ENCODE results near the gene SH3BP4.
"Not testable (repeated sequence)": the region's sequence is repeated elsewhere in the genome, so short reads cannot be mapped to it uniquely, and the experiment has no call there.

Gene SH3BP4

DNA sequence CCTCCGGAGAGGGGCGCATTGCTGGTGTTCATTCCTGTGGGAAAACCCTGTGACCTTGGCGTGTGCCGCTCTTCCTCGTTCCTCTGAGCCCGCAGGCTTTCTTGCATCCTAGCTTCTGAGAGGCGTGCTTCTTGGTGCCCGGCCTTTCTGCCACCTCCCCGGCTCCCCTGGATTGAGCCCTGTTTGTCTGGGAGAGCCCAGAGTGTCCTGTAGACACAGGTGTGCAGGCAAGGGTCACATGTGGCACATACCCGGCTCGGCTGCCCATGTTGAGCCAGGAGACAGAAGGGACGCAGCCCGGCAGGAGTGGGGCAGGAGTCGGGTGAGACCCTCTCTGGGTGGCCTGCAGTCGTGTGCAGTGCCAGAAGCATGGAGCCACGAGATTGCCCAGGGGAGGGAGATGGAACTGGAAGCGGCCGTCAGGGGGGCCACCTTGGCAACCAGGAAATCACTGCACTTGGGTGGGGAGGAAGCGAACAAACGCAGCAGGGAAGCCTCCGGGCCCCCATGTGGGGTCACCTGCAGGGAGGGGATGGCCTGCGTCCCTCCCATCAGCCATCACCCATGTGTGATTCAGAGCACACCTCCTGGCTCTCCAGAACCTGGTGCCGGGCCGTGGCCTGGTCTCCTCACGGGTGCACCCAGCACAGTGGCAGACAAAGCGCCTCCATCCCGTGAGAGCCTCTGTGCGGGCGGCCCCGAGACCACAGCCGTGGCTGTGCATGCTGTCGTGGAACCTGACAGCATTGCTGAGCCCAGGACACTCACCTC is 92.9 kb downstream of the SH3BP4 start:
- no peak for DNase-seq

DNA sequence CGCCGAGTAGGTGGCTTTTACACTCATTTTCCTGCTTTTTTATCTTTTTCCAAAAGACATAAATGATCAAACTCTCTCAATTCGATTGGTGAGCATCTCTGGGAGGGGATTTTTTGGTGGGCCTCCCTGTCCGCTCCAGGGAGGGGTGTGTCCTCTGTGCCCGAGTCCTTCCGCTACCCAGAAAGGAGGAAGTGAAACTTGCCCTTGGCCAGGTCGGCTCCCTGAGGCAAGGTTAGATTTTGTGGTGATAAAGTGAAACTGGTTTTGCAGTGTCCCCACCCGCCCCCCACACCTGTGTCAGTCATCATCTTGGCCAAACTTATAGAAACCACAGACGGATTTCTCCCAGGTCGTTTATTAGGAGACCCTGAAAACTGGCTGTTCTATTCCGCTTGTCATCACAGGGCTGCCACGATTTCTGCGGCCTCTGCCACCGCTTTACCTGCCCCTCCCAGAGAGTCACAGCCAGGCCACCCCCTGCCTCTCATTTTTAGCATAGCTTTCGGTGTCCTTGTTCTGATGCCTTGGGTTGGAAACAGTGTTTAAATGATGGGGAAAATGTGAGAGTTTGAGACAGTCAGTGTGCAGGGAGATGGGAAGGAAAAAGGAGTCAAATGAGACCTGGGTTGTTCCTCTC is 93.6 kb downstream of the SH3BP4 start:
- DNase-seq, result no peak

DNA sequence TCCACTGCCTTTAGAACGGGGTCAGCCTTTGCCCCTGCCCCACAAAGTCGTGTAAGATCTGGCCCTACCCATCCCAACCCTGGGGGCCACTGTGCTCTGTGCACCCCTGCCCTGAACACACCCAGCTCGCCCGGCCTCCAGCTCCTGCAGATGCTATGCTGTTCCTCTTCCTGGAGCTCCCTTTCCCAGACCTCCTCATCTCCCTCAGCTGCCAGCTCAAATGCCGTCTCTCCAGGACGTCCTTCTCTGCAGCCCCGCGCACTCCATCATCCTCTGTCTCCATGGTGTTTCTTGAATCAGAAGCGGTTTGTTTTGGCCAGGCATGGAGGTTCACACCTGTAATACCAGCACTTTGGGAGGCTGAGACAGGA is 94.1 kb downstream of the SH3BP4 start:
- no peak for DNase-seq

DNA sequence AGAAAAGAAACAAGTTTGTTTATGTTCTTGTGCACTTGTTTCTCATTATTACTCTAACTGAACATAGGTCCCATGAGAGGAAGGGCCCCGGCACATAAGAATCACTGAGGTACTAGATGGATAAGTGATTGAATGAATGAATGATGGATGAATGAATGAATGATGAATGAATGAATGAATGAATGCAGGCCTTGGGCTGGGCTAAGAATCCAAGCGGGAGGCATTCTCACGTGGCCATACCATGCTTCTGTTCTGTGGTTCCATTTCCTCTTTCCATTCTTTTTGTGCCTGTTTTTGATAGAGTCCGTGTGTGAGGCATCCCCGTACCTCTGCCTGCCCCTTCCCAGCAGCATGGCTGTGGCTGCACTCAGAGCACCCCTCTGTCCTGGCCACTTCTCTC is 94.8 kb downstream of the SH3BP4 start:
- no peak for DNase-seq

DNA sequence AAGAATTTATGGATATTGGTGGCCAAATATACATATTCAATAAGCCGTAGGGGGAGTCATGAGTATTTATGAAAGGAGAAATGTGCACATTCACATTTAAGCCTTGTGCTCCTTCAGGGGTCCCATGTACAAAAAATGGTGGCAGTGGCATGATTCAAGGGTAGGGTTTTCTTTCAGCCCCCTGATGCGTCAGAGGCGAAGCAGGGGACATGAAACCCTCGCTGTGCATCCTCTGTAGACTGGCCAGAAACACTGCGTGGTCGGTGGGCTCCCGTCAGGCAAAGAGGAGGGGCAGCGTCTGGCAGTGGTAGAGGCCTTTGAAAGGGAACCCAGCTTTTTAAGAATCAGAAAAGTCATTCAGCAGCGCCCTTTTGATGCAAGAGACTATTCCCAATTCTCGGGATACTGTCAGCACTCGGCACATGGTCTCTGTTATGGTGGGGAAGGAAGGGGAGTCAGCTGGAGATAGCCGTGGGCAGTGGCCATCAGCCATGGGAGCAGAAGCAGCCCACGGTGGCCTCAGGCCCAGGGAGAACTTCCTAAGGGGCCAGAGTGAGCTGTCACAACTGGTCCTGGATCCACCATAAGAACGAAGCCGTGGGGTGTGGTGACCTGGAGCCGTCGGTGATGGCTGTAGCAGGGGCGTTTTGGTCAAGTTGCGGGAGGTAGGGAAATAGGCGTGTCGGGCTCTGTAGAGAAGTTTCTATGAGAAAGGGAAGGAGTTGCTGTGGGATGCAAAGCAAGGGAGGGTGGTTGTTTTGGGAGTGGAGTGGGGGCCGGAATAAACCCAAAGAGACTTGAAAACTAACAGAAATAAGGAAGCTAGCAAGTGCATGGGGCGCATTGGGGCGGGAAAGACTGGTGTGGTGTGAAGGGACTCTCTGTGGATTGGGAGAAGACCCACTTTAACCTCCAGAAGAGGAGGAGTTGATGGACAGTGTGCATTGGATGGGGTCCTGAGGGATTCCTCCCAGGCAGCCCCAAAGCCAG is 95.6 kb downstream of the SH3BP4 start:
- DNase-seq, result no peak

DNA sequence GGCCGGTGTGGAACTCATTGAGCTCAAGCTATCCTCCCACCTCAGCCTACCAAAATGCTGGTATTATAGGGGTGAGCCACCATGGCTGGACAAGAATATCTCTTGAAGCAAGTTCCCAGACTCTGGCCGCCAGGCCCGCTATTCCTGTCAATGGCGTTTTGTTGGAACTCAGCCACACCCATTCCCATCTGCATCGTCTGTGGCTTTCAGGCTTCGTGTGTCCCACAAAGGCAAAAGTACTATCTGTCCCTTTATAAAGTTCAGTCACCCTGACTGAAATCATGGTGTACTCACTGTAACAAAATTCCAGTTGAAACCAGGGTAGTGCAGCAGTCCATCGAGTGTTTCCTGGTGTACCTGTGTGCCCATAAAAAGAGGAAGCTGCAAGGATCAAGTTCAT is 96.7 kb downstream of the SH3BP4 start:
- no peak for DNase-seq

DNA sequence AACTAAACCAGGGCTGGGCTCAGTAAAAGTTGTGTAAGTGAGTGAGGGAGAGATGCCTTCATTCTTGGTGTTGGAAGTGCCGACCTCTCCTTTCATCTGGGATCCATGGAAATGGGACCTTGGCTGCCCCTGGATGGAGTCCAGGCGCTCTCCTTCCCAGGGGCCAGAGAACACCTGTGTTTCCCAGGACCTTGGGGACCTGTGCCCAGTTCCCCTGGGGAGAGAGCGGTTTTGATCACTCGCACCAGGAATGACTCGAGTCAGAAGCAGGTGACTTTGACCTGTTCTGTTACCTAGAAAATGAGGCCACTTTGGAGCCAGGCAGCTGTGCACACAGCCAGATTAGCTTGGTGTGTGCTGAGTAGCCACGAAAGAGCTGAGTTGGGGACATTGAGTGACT is 97.3 kb downstream of the SH3BP4 start:
- DNase-seq, result no peak

DNA sequence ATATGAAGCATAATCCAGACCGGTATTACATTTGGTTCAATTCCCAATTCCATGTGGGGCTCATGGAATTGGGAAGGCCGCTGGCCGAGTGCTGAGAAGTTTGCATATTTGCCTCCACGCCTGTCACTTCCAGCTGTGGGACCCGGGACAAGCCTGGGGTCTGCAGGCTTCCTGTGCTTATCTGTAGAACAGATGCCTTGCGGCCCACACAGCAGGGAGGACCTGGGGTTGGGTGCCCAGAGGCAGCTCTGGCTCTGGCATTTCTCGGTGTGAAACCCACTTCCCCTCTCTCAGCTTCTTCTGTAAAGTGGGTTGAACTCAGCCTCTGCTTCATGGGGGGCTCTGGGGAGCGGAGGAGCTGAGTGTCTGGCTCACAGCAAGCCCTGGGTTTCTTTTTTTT is 97.9 kb downstream of the SH3BP4 start:
- no peak for DNase-seq

DNA sequence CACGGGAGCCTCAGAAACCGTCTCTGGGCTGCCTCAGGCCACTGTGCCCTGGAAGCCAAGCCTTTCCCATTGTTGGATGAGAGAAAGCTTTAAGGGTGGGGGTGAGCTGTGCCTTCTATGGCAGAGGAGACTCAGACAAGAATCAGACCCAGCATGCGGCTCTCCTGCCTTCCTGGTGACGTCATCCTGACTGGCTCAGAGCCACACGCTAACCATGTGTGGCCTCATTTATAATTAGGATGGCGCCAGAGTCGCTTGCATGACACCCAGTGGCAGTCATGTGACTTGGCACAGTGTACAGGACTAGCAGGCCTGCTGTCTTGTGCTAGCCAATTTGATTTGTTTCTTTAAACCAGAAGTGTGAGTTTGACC is 99.1 kb downstream of the SH3BP4 start:
- DNase-seq, result no peak

DNA sequence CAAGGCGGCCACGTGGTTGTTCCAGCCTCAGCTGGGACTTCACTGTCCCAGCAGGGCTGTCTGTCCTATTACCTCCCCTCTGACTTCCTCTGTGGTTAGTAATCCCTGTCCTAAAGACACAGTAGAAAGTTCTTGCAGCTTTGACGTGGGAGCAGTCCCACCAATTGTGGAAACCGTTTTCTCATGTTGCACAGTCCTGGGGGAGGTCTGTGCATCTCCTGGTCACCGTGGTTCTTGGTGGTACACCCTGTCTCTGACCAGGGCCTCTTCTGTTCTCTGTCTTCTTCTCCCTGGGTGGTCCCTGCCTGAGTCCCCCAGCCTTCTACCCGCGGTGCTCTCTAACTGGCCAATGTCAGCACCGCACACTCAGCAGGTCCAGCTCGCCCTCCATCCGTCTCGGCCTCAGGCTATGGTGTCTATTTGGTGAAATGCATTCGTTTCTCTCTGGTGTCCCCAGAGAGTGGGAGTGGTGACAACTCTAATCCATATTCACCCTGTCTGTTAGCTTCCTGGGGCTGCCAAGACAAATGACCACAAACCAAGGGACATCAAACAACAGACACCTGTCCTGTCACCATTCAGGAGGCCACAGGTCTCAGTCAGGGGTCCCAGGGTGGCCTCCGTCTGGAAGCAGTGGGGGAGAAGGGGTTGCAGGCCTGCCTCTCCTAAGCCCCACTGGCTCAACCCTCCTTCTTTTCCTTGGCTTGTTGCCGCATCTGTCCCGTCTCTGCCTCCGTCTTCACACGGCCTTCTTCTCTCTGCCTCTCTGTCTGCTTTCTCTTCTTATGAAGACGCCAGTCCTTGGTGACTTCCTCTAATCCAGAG is 99.8 kb downstream of the SH3BP4 start:
- no peak for DNase-seq

DNA sequence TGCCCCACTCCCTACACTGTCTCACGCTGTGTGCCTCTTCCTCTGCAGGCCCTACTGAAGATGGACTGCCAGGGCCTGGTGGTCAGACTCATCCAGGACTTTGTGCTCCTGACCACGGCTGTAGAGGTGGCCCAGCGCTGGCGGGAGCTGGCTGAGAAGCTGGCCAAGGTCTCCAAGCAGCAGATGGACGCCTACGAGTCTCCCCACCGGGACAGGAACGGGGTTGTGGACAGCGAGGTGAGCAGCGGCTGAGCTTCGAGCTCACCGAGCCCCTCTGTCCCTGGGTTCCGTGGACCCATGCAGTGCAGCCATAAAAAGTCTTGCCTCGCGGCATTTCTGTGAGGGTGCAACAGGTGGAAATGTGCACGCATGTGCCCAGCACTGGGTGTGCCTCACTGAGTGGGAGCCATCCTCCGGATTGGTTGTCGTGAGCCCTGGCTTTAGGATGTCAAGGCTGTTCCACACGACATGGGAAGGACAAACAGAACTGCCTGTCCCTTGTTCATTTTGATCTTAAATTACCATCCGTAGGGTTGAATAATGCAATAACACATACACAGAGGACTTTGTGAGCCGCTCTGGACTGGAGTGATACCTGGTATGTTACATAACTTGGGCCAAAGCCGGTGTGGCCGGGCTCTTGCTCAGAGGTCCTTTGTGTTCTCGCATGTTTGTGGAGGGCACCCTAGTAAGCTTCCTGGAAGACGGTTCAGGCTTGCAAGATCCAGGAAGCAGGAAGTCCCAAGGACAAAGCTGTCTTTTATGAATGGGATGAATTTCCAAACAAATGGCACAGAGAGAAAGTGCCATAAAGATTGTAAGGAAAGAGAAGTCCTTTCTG is 100.9 kb downstream of the SH3BP4 start:
- no peak for DNase-seq

DNA sequence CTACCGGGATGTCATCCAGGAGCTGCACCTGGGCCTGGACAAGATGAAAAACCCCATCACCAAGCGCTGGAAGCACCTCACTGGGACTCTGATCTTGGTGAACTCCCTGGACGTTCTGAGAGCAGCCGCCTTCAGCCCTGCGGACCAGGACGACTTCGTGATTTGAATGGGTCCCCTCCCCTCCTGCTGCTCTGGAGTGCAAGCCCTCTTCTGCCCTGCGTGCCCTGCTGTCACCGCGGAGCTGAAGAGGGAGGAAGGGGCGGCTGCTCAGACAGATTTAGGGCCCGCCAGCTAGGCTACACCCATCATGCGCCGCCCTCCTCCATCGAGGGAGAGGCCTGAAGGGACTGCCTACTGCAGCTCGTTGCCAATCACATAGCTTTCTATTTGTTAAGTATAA is 101.8 kb downstream of the SH3BP4 start:
- no peak for DNase-seq

DNA sequence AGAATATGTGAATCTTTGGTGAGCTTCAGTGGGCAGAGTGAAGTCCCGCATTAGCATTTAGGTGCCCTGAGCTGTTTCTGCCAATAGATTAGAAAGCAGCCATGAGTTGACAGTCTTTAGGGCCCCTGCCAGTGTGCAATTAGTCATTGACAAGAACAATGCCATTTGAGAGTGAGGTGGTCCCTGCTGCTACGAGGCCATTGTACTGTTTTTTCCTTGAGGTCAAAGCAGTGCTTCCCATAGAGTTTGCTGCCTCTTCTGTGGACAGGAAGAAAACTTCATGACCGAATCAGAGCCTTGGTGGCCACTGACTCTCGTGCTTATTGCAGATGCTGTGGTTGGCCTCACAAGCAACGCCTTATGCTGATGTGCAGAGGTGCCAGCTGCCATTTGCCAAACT is 102.7 kb downstream of the SH3BP4 start:
- DNase-seq, result no peak

DNA sequence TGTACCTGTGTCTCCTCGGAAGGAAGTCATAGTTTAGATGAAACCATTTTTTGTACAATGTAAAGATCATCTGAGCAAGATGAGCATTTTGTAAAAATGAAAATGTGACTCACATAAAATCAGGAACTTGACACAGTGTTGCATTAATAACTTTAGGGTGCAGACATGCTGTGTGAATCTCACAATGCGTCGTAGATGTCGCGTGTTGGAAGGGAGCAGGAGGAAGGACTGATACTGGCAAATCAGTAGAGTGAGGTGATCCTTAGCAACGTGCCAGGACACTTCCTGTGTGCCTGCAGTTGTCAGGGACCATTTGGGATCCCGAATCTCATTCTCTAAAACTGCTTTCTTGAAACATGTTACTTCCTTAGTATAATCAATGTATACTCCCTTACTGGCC is 103.1 kb downstream of the SH3BP4 start:
- no peak for DNase-seq

DNA sequence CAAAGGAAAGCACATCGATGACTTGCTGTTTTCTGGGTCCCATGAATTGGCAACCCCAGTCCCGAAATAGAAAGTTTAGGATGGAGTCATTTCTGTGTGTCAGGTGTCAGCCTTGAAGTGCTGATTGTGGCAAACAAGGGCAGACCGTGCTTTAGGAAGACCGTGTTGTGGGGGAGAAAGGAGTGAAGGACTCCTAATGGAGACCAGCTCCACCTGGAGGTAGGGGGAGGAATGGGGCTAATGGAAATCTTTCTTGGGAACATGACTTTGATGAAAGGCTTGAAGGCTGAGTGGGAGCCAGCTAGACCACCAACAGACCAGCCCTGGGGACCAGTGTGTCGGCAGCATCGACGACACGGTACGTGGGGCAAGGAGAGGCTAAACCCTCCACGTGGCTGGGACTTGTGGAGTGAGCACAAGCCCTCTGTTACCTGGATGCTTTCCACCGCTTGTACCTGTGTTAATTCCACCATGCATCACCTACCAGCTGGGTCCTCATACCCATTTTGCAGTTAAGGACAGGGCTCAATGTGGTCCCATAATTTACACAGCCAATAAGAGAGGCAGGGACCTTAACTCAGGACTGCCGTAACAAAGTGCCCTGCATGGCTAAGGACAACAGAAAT is 104.2 kb downstream of the SH3BP4 start:
- DNase-seq, result no peak

DNA sequence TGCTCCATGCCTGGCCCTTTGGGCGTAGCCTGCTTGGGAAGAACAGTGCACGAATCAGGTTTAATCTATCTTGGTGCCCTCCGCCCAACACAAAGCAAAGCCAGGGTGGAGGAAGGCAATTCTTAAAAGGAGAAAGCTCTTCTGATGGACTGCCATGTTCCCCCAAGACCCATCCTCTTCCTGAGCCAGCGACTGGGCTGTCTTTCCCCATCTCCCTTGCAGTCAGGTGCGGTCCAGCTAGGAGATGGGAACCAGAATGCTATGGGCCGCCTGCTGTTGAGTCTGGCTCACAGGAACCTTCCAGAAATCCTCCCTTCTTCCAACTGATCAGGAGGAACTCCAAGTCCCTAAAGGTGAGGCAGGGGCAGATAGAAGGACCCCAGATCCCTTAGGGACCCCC is 105.0 kb downstream of the SH3BP4 start:
- no peak for DNase-seq

DNA sequence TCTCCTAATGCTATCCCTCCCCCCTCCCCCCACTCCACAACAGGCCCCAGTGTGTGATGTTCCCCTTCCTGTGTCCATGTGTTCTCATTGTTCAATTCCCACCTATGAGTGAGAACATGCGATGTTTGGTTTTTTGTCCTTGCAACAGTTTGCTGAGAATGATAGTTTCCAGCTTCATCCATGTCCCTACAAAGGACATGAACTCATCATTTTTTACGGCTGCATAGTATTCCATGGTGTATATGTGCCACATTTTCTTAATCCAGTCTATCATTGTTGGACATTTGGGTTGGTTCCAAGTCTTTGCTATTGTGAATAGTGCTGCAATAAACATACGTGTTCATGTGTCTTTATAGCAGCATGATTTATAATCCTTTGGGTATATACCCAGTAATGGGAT is 105.8 kb downstream of the SH3BP4 start:
- not testable (repeated sequence) for DNase-seq

DNA sequence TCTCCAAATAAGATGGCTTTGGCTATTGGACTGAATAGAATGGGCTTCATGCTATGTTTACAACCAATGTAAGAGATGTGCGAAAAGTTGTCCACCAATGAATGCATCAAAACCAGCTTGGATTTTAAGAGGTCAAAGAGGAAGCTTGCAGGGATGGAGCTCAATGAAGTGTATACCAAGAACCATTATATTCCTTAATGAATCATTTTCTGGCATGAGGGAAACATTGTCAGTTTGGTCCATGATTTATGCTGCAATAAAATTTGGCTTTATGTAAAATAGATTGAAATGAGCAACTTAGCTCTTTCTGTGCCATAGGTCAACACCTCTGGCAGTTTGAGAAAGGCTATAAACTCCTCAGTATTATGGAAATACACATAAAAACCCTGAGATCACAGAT is 107.3 kb downstream of the SH3BP4 start:
- no peak for DNase-seq

DNA sequence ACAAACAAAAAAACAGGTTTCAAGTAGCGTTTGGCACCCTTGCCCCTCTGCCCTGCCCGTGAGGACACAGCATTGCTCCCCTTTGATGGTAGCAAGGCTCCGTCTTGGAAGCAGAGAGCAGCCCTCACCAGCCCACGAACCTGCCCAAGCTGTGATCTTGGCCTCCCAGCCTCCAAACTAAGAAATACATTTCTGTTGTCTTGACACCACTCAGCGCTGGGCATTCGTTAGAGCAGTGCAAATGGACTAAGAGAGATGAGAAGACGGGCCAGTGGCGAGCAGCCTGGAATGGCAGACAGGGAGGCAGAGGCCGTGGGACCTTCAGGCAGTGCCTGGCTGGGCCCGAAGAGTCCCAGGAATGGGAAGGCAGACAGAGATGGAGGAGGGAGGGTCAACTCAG is 109.8 kb downstream of the SH3BP4 start:
- DNase-seq, result no peak

DNA sequence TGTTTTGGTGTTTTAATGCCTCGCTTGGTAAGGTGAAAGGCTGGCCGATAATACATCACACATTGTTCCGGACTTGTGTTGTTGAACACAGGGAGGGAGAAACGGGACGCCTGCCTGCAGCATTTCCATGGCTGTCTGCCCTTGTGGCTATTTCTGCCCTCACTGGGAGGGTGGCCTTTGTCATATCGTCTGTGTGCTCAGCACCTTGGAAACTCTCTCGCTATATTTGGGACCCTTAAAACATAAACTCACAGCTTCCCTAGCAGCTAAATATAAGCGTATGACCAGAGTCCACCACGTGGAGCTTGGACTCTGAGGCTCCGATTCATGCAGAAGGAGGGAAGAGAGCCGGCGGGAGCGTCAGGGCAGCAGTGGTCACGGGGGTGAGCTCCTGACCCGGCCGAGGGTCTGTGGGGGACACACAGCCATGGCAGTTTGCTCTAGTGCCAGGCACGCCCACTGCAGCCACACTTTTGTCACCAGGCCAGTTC is 111.7 kb downstream of the SH3BP4 start:
- no peak for DNase-seq

DNA sequence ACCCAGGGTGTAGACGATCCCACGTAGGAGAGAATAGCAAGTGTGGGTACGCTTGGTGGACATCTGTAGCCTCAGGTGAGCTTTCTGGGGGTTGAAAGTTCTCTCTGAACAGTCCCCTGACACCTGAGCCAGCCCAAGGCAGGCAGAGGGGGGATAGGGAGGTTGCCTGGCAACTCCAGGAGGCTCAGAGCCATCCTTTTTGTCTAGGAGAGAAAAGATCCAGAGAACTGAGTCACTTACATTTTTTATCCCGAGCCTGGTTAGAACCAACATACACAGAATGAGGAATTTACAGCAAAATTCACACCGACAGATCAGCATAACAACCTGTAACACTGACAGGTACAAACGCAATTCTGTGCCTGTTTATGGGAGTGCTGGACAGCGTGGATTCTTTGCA is 113.2 kb downstream of the SH3BP4 start:
- no peak for DNase-seq

Data from activated gamma-delta T cell (primary cell).